HuH-7.5 (cell line): ENCODE measurements around the gene CHD3.
"Not testable (repeated sequence)": the region's sequence is repeated elsewhere in the genome, so short reads cannot be mapped to it uniquely, and the experiment has no call there.

Experiments used
- DNase-seq: peaks from one replicate; pipeline ENCODE4 v3.0.0; 2011; ENCODE audit warnings: low spot score

CHD3 gene

GRCh38 chr17:7849751-7850504, 38.7 kb upstream of the CHD3 start:
- no peak for DNase-seq

- no peak for DNase-seq
These were observed 37.7 kb upstream of the CHD3 start for GRCh38 chr17:7850701-7851437.

GRCh38 chr17:7851438-7852261, 36.9 kb upstream of the CHD3 start:
- DNase-seq: peak; percentile 70

DNA sequence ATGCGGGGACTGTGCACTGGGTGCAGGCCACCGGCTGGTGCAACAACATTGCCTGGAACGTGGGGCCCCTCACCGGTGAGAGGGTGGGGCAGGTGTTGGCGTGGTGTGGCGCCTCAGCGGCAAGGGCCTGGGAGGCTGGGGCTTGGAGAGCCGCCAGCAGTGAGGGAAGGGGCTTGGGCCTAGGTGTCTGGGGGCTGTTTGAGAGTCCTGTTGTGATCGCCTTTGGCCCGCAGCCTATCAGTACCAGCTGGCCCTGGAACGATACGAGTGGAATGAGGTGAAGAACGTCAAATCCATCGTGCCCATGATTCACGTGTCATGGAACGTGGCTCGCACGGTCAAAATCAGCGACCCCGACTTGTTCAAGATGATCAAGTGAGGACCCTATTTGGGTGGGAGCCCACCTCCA, 36.3 kb upstream of the CHD3 start:
- DNase-seq: no peak

DNA sequence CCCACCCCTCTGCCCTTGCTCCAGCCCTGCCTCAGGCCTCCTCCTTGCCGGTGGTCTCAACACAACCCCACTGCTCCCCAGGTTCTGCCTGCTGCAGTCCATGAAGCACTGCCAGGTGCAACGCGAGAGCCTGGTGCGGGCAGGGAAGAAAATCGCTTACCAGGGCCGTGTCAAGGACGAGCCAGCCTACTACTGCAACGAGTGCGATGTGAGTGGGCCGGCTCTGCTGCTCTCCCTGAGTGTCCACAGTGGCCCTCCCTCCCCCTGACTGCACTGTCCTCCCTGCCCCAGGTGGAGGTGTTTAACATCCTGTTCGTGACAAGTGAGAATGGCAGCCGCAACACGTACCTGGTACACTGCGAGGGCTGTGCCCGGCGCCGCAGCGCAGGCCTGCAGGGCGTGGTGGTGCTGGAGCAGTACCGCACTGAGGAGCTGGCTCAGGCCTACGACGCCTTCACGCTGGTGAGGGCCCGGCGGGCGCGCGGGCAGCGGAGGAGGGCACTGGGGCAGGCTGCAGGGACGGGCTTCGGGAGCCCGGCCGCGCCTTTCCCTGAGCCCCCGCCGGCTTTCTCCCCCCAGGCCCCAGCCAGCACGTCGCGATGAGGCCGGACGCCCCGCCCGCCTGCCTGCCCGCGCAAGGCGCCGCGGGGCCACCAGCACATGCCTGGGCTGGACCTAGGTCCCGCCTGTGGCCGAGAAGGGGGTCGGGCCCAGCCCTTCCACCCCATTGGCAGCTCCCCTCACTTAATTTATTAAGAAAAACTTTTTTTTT, 35.5 kb upstream of the CHD3 start:
- DNase-seq: no peak

DNA sequence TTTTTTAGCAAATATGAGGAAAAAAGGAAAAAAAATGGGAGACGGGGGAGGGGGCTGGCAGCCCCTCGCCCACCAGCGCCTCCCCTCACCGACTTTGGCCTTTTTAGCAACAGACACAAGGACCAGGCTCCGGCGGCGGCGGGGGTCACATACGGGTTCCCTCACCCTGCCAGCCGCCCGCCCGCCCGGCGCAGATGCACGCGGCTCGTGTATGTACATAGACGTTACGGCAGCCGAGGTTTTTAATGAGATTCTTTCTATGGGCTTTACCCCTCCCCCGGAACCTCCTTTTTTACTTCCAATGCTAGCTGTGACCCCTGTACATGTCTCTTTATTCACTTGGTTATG, 34.9 kb upstream of the CHD3 start:
- DNase-seq: no peak

- no peak for DNase-seq
These were observed 34.4 kb upstream of the CHD3 start for GRCh38 chr17:7854078-7854777.

GRCh38 chr17:7854851-7855659, 33.5 kb upstream of the CHD3 start, which contains the start of gene TMEM88:
Gene TMEM88, plus strand, starts transcription at chr17:7855066. Its CDS starts 9 bp downstream, at chr17:7855075.
- DNase-seq: no peak

GRCh38 chr17:7855660-7856010, 33.0 kb upstream of the CHD3 start:
- no peak for DNase-seq

DNA sequence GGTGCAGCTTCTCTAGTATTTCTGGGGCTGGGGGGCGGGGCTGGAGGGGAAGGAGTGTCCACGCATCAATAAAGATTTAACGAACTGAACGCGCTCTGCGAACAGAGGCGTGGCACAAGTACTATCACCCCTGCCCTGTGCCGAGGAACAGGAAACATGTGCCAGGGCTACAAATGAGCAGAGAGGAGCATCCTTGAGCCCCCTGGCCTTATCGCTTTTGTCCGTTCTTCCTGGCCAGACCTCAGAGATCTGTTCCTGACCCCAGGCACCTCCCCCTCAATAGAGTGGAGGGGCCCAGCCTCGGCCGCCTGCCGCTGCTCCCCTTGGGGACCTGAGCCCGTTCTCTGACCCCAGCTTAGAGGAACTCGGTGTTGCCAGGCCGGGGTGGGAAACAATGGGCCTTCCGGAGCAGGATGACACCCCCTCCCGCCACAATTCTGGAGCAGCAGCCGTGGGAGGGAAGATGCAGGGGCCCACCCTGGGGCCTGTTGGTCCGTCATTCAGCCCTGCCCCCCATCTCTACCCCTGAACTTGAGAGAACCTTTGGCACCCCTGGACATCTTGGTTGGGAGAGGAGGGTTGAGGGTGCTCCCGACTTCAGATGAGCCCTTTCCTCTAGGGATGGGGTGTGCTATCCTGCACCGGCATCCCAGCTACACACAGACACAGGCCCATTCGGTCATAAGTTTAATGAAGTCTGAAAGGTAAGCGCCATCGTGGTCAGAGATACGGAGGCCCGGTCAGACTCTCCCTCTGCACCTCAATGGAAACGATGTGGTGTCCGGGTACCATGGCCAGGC, 32.4 kb upstream of the CHD3 start:
- no peak for DNase-seq

GRCh38 chr17:7856811-7857712, 31.5 kb upstream of the CHD3 start, which contains the start of gene NAA38:
Gene NAA38, minus strand, starts transcription at chr17:7857559. Its CDS starts 96 bp downstream, at chr17:7857463.
- peak; percentile 84 for DNase-seq

- peak; percentile 48 for DNase-seq
These were observed 30.7 kb upstream of the CHD3 start, which contains the start of gene CYB5D1 for GRCh38 chr17:7857713-7858521. Gene CYB5D1, plus strand, starts transcription at chr17:7858003. Its CDS starts 132 bp downstream, at chr17:7858135.

DNA sequence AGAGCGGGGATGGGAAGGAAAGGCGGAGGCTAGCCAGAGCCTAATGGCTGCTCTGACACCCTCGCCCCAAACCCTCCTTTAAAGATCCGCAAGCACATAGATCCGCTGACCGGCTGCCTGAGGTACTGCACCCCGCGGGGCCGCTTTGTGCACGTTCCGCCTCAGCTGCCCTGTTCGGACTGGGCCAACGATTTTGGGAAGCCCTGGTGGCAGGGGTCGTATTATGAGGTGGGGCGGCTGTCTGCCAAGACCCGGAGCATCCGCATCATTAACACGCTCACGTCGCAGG, 30.1 kb upstream of the CHD3 start:
- no peak for DNase-seq

GRCh38 chr17:7859028-7859427, 29.6 kb upstream of the CHD3 start:
- DNase-seq: no peak

DNA sequence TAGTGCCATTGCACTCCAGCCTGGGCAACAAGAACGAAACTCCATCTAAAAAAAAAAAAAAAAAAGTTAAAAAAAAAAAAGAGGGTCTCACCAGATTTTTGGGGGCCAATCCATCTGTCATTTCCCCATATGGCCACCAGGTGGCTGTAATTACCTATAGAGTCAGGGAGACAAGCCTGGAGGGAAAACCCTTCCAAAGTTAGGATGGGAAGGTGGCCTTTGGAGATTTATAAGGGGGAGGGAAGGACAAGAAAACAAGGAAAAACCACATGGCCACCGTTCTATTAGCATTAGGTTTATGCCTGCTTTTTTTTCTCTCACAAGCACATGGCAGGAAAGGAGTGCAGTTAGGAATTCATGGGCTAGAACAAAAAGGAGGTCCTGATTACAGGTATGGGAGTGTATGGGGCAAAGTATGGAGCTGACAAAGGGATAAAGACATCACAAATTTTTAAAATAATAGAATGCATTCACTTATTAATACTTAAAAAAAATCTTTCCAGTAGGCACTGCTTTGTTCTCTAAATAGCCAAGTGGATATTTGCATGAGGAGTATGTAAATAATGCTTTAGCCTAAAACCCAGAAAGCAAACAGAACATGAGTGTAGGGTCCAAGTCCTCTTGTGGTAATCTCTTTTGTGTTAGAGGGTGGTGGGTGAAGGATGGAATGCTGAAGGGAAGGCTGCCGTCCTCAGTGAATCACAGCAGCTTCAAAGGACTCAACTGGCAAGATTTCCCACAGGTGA, 25.7 kb upstream of the CHD3 start:
- no peak for DNase-seq

DNA sequence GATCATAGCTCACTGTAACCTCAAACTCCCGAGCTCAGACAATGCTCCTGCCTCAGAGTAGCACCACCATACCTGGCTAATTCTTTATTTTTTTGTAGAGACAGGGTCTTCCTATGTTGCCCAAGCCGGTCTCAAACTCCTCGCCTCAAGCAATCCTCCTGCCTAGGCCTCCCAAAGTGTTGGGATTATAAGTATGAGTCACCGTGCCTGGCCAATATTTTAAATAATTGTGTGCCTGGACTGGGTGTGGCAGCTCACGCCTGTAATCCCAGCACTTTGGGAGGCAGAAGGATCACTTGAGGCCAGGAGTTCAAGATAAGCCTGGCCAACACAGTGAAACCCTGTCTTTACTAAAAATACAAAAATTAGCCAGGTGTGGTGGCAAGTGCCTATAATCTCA, 24.2 kb upstream of the CHD3 start:
- not testable (repeated sequence) for DNase-seq
